ENCODE data around the gene HP.
A peak's percentile ranks its signal among the peaks of the same experiment; 100 is the strongest.

HP gene

GRCh38 chr16:72091217-72091616 is 36.9 kb downstream of the HP start:
- DNase-seq (ENCODE audit: low read depth): no peak

- peak; percentile 79 for DNase-seq (ENCODE audit: low read depth)
Observed at GRCh38 chr16:72092832-72093447, 38.6 kb downstream of the HP start.

DNA sequence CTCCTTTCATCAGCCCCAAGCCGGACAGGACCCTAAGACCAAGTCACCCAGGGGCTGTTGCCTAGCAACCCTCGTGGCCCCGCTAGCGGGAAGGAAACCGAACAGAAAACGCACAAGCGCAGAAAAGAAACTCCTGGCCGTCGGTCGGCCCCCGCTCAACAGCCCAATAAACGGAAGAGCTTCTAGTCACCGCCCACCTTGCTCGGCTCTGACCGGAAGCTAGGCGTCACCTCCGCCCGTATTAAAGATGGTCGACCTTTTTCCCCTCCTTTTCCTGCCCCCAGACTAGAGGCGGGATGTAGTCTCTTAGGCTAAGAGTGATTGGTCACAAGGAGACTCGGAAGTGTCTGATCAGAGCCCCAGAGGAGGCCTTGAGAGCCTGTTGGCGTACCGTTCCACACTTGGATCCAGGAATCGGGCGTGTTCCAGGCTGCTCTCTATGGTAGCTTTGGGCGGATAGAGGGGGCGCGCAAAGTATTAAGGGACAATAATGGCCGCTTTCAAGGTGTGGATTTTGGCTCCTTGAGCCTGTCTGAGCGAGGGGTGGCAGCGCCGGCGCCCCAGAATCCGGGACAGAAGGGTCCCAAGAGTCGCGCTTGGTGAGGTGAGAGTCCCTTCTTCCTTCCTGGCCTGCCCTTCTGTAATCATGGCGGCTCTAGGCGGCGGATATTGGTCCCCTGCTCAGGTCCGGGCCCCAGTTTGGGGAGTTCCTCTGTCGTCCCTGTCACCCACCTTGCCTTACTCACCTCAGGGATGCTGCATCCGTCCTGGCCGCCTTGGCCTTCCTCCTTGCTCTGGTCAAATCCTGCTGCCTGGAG is 39.4 kb downstream of the HP start, which contains the start of the genes DHX38 and TXNL4B:
DHX38 (plus strand) TSS at position 400 of the 818 bp plus-strand sequence. CDS start 2,311 bp downstream, outside the sequence.
TXNL4B (minus strand) TSS at position 173 of the 818 bp plus-strand sequence. CDS start 2,871 bp downstream, outside the sequence.
- DNase-seq (ENCODE audit: low read depth): peak; percentile 99

DNA sequence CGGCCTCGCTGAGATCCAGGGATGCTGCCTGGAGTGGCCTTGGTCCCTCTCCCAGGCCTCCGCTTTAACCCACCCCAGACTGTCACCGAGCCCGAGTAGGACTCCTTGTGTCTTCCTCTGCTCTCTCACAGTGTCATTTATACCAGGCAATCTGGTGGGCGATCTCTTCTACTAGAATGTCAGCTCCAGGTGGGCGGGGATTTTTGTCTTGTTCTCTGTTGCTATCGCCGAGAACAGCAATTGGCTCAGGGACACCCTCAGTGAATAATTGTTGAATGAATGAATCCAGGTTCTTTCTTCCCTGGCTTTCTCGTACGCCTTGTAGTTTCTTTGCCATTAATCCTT is 39.9 kb downstream of the HP start:
- no peak for DNase-seq (ENCODE audit: low read depth)

- no peak for DNase-seq (ENCODE audit: low read depth)
Observed at GRCh38 chr16:72098936-72099335, 44.6 kb downstream of the HP start.

GRCh38 chr16:72099377-72099818 is 45.1 kb downstream of the HP start:
- peak; percentile 58 for DNase-seq (ENCODE audit: low read depth)

DNA sequence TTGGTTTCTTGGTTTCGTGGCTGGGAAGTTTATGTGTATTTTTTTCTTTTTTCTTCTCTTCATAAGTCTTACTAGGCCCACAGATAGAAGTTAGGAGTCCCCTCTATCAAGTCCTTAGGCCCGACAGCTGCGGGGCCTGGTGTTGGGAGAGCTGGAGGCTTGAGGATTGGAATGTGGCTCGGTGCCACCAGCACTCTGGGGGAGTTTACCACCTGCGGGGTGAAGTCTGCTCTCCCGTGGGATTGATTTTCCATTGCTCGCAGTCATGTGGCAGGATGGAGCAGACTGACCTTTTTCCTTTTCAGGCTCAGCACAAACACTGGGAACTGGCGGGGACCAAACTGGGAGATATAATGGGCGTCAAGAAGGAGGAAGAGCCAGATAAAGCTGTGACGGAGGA is 46.9 kb downstream of the HP start:
- DNase-seq (ENCODE audit: low read depth): no peak

GRCh38 chr16:72104905-72105304 is 50.6 kb downstream of the HP start:
- DNase-seq (ENCODE audit: low read depth): no peak

- no peak for DNase-seq (ENCODE audit: low read depth)
Observed at GRCh38 chr16:72105978-72106377, 51.7 kb downstream of the HP start.

- no peak for DNase-seq (ENCODE audit: low read depth)
Observed at GRCh38 chr16:72107371-72107770, 53.1 kb downstream of the HP start.

DNA sequence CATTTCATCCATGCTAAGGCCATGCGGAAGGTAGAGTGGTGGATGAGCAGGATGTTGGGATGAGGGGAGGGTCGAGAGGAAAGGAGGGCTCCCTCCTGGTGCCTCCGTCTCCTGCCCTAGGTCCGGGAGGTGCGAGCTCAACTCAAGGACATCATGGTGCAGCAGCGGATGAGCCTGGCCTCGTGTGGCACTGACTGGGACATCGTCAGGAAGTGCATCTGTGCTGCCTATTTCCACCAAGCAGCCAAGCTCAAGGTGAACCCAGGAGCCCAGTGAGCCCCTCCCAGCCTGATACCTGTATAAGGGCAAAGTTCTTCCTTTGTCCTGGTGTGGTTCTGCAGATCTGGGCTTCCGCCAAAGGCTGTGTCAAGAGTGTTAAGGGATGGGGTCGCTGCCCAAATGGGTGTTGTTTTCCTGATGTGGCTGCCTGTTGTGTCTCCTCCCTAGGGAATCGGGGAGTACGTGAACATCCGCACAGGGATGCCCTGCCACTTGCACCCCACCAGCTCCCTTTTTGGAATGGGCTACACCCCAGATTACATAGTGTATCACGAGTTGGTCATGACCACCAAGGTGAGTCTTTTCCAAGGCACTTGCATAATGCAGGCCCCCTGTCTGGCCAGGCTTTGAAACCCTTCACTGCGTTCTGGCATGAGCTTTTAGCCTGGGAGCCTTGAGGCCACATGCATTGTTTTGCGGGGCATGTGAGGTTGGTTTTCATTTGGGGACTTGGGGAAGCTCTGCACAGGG is 54.2 kb downstream of the HP start:
- no peak for DNase-seq (ENCODE audit: low read depth)

GRCh38 chr16:72109300-72109699 is 55.0 kb downstream of the HP start:
- no peak for DNase-seq (ENCODE audit: low read depth)

DNA sequence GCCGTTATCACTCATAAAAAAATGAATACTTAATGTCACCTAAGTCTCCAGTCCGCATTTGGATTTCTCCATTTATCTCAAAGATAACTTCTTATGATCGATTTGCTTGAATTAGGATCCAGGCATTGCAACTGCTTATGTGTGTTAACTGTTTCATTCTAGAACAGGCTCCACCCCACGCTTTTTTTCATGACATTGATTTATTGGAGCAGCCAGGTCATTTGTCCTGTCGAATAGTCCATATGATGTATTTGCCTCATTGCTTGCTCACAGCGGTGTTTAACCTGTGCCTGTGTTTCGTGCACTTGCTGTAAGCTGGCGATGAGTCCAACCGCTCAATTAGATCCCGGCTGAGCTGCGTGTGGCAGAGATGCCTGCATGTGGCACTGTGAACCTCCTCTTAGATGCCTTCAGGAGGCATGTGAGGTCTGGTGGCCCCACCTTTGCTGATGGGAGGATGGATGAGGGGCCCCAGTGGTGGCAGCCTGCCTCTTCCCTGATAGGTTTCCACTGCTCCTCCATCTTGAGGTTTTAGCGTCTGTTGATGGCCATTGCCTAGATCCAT is 55.7 kb downstream of the HP start:
- no peak for DNase-seq (ENCODE audit: low read depth)
